ENCODE measurements around the gene MRTFA. TPM values are rescaled to one million over a fixed set of nuclear protein-coding genes. Genes with fewer than 3 reads are reported as not detected.

Gene MRTFA
- polyA plus RNA-seq, 2 of the 4 experiments (the other 2 are of a cell fraction), result 6.8 to 48.3 TPM

DNA sequence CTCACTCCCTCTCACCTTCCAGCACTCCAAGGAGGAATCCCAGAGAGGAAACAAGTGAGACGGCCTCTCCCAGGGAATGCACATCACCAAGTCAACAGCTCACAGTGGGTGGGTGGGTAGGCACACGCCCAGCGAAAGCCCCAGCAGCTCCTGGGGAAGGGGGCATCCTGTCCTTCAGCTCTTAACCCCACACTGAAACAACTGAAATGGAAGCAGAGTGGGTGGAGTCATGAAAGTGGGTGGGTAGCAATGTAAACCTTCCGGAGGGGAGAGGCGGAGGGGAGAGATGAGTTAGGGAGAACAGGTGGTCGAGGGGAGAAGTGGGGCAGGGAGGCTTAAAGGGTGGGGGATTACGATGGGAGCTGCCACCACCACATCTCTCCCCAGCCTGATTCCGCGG lies 48.2 kb upstream of the MRTFA start:
- Histone ChIP-seq H3K27ac (no peak overlapping the region), H3K4me2 (no peak overlapping the region), H3K4me1 (peaks cover 8% of the 10 kb centered on the region), H3K9me3 (no peaks in the 10 kb centered on the region), H3K4me3 (no peak overlapping the region)
- ChIA-PET POLR2A (no interaction called here), CTCF (interaction anchor here (2.4 to 5.2 kb wide), 3 partner anchors 12 to 75 kb away, joined by 11 to 127 read pairs (median 23); no protein-coding TSS in a partner anchor)
- ATAC-seq (no peak), FAIRE-seq (no peak), DNase-seq (ENCODE audit: low read depth in 1 of 2, low spot score in 1 of 2) (no peak)
- WGBS (ENCODE audit: missing lambda C conversion rate), result 84% methylated on average over 7 of the region's 9 CpGs
- TF ChIP-seq, protein P1, sequence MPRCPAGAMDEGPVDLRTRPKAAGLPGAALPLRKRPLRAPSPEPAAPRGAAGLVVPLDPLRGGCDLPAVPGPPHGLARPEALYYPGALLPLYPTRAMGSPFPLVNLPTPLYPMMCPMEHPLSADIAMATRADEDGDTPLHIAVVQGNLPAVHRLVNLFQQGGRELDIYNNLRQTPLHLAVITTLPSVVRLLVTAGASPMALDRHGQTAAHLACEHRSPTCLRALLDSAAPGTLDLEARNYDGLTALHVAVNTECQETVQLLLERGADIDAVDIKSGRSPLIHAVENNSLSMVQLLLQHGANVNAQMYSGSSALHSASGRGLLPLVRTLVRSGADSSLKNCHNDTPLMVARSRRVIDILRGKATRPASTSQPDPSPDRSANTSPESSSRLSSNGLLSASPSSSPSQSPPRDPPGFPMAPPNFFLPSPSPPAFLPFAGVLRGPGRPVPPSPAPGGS (IDR thresholded peaks at IDR 0.05), result no peak
- TF ChIP-seq KDM5A (IDR thresholded peaks at IDR 0.05), result no peak

DNA sequence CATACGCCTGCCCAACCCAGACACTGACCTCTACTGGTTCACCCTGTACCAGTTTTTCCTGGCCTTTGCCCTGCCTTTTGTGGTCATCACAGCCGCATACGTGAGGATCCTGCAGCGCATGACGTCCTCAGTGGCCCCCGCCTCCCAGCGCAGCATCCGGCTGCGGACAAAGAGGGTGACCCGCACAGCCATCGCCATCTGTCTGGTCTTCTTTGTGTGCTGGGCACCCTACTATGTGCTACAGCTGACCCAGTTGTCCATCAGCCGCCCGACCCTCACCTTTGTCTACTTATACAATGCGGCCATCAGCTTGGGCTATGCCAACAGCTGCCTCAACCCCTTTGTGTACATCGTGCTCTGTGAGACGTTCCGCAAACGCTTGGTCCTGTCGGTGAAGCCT lies 44.9 kb upstream of the MRTFA start:
- ATAC-seq (no peak), DNase-seq (ENCODE audit: low read depth in 1 of 2, low spot score in 1 of 2) (no peak), FAIRE-seq (no peak)
- WGBS (ENCODE audit: missing lambda C conversion rate), result 97% methylated on average over 18 of the region's 19 CpGs
- ChIA-PET POLR2A (no interaction called here), CTCF (interaction anchor here (1.9 to 5.2 kb wide), 3 partner anchors 8 to 136 kb away, joined by 7 to 127 read pairs (median 24); no protein-coding TSS in a partner anchor)
- TF ChIP-seq JUN (IDR thresholded peaks at IDR 0.05) (no peak), RAD21 (conservative IDR thresholded peaks at IDR 0.05 in 1 of 2, IDR thresholded peaks at IDR 0.05 in 1 of 2) (no peak), TP53 (CRISPR knock-in tag; IDR thresholded peaks at IDR 0.05) (no peak), SMC3 (IDR thresholded peaks at IDR 0.05) (no peak), NFE2L2 (conservative IDR thresholded peaks at IDR 0.05; ENCODE audit: low read length) (no peak), RNF2 (IDR thresholded peaks at IDR 0.05; ENCODE audit: borderline replicate concordance, low read depth) (no peak), EP300 (IDR thresholded peaks at IDR 0.05) (no peak), NR3C1 (IDR thresholded peaks at IDR 0.05) (no peak), GATA3 (IDR thresholded peaks at IDR 0.05; ENCODE audit: borderline replicate concordance) (no peak), HOXB5 (CRISPR knock-in tag; IDR thresholded peaks at IDR 0.05) (no peak), KDM1A (IDR thresholded peaks at IDR 0.05; ENCODE audit: low read depth) (no peak), HDAC2 (IDR thresholded peaks at IDR 0.05) (no peak), CEBPB (IDR thresholded peaks at IDR 0.05) (no peak), FOSL2 (IDR thresholded peaks at IDR 0.05) (no peak), FOSL2 (CRISPR knock-in tag; IDR thresholded peaks at IDR 0.05) (no peak), EHF (CRISPR knock-in tag; IDR thresholded peaks at IDR 0.05) (no peak)
- TF ChIP-seq, protein P1 (IDR thresholded peaks at IDR 0.05), result no peak
- TF ChIP-seq, protein P2, sequence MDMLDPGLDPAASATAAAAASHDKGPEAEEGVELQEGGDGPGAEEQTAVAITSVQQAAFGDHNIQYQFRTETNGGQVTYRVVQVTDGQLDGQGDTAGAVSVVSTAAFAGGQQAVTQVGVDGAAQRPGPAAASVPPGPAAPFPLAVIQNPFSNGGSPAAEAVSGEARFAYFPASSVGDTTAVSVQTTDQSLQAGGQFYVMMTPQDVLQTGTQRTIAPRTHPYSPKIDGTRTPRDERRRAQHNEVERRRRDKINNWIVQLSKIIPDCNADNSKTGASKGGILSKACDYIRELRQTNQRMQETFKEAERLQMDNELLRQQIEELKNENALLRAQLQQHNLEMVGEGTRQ (IDR thresholded peaks at IDR 0.05), result no peak
- TF ChIP-seq, protein P3, sequence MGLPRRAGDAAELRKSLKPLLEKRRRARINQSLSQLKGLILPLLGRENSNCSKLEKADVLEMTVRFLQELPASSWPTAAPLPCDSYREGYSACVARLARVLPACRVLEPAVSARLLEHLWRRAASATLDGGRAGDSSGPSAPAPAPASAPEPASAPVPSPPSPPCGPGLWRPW (IDR thresholded peaks at IDR 0.05), result no peak
- TF ChIP-seq, protein P4, sequence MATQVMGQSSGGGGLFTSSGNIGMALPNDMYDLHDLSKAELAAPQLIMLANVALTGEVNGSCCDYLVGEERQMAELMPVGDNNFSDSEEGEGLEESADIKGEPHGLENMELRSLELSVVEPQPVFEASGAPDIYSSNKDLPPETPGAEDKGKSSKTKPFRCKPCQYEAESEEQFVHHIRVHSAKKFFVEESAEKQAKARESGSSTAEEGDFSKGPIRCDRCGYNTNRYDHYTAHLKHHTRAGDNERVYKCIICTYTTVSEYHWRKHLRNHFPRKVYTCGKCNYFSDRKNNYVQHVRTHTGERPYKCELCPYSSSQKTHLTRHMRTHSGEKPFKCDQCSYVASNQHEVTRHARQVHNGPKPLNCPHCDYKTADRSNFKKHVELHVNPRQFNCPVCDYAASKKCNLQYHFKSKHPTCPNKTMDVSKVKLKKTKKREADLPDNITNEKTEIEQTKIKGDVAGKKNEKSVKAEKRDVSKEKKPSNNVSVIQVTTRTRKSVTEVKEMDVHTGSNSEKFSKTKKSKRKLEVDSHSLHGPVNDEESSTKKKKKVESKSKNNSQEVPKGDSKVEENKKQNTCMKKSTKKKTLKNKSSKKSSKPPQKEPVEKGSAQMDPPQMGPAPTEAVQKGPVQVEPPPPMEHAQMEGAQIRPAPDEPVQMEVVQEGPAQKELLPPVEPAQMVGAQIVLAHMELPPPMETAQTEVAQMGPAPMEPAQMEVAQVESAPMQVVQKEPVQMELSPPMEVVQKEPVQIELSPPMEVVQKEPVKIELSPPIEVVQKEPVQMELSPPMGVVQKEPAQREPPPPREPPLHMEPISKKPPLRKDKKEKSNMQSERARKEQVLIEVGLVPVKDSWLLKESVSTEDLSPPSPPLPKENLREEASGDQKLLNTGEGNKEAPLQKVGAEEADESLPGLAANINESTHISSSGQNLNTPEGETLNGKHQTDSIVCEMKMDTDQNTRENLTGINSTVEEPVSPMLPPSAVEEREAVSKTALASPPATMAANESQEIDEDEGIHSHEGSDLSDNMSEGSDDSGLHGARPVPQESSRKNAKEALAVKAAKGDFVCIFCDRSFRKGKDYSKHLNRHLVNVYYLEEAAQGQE (IDR thresholded peaks at IDR 0.05), result no peak
- no peaks in the 10 kb centered on the region for H3K9me3 ChIP-seq
- peaks cover 8% of the 10 kb centered on the region for H3K4me1 ChIP-seq
- H3K4me3 ChIP-seq, result no peak overlapping the region
- H3K27ac ChIP-seq, result no peak overlapping the region; a peak in 1 of 6 replicates
- H3K4me2 ChIP-seq, result no peak overlapping the region

All from A549 (cell line).